HEK293T (cell line): ENCODE data around the gene HSPG2.
"Not testable (repeated sequence)": the region's sequence is repeated elsewhere in the genome, so short reads cannot be mapped to it uniquely, and the experiment has no call there.

ENCODE experiments used
- ARNT ChIP-seq: fragments of 450-650 bp; IDR thresholded peaks from 2 replicates; pipeline ENCODE4 v1.6.1; 2017; ENCODE audit warnings: mild to moderate bottlenecking
- CTBP1 ChIP-seq: fragments of 450-650 bp; IDR thresholded peaks from 2 replicates; pipeline ENCODE4 v1.6.1; 2016; ENCODE audit warnings: borderline replicate concordance
- ELF4 ChIP-seq: fragments of 450-650 bp; IDR thresholded peaks from 2 replicates; pipeline ENCODE4 v1.6.1; 2017; ENCODE audit warnings: antibody characterized with exemption
- FOXK2 ChIP-seq: fragments of 450-650 bp; IDR thresholded peaks from 2 replicates; pipeline ENCODE4 v1.6.1; 2016; ENCODE audit warnings: mild to moderate bottlenecking
- FOXM1 ChIP-seq: fragments of 450-650 bp; IDR thresholded peaks from 2 replicates; pipeline ENCODE4 v1.6.1; 2017; ENCODE audit warnings: mild to moderate bottlenecking, borderline replicate concordance

DNA sequence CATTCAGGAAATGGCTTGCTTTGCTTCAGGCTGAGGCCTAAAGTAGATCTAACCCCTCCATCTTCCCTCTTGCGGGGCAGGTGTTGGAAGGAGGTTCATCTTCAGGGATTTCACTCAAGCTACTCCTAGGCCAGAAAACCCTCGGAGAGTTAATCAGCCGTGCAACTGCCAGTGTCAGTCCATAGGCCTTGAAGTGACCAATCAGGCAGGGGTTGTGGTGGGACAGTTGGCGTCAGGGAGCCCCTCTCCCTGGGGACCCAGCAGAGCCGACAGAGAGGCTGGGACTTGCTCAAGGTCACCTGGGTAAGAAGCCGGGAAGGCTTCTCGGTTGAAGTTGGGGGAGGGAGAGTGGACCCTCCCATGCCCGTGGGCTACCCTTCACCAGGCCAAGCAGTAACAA, 36.8 kb upstream of the HSPG2 start:
- not testable (repeated sequence) for TF ChIP-seq CTBP1, FOXM1, ELF4, FOXK2, ARNT
